IPS-NIHi11 (cell line): ENCODE measurements around the gene CD2.

Experiments used
- DNase-seq: peaks from one replicate; pipeline ENCODE4 v3.0.0; 2012; ENCODE audit warnings: mixed read lengths, low spot score

The CD2 gene

GRCh38 chr1:116760487-116760886 lies 6.3 kb downstream of the CD2 start:
- DNase-seq: no peak

DNA sequence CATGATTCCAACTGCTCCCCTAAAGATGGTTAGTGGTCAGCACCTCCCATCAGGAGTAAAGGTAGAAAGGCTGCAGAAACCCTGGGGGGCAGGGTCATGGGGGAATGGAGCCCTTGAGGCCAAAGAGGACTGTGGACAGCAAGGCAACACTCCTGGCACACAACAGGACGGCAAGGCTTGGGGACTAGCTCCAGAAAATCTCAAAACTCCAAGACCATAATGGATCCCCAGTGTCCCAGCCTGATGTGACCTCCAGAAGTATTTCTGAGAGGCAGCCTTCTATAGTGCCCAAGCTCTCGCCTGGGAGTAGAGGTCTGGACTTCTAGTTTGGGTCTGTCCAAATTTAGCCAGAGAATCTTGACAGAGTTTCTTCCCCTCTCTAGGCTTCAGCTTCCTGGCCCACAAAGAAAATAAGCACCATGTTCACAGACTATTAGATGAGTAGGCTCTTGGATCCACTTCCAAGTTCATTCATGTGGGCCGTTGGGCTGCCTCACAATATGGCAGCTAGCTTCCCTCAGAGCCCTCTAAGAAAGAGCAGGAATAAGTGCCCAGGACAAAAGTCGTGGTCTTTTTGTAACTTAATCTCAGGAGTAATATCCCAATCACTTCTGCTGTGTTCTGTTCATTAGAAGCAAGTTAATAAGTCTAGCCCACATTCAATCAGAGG lies 6.9 kb downstream of the CD2 start:
- DNase-seq: no peak

DNA sequence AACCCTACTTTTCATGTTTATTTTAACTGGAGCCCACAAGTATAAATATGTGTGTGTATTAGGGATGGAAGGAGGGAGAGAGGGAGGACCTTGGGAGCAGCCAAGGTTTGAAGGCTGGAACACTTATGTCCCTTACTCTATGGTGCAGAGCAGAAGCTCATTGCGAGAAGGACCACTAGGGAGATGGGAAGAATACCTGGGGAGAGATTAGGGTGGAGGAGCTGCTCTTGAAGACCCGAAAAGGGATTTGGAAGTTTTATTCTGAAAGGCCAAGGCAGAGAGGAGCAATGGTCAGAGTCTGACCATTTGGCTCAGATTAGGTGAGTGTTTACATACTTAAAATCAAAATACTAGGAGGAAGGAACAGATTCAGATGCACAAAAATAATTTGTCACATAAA lies 8.1 kb downstream of the CD2 start:
- DNase-seq: no peak

DNA sequence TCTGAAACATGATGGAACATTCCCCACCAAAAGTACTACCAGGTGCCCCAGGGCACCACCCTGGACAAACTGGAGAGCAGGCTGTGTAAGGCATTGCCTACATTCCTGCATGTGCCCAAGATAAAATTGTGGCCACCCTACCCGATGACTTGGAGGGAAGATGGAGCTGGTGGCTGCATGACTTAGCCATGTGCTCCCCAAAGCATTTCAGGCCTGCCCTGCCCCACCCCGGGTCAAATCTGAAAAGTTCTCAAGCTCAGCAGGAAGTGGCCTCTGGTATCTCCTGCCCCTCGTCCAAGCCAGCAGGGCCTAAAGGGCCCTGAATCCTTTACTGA lies 8.5 kb downstream of the CD2 start:
- no peak for DNase-seq

- no peak for DNase-seq
These were observed 9.0 kb downstream of the CD2 start for GRCh38 chr1:116763116-116763786.

DNA sequence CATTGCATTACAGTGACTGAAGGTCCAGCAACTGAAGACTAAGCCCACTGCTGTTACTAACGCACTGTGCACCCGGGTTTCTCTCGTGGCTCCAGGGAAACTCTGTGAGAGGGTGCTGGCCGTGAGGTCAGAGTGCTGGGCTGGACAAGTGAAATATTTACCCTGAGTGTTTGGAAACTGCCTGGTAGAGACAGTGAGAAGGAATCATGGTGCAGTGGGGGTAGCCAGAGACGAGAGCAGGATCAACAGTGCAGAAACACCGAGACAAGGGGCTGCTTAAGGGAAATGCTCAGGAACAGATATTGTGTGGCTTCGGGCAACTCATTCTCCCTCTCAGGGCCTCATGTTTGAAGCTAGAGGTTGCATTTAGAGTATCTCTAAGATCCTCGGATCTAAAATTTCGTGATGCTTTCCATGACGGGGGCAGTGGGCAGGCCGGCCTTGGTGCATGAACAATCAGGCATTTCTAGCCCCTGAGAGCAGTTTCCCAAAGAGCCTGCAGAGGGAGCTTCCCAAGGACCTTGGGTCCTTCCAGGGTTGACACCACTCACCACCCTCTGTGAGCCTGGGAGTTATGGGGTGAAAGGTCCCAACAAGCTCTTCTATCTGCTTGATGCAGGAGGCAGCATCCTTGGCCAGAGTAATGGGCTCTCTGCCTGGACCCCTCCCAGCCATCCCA lies 9.7 kb downstream of the CD2 start:
- peak; percentile 81 for DNase-seq

DNA sequence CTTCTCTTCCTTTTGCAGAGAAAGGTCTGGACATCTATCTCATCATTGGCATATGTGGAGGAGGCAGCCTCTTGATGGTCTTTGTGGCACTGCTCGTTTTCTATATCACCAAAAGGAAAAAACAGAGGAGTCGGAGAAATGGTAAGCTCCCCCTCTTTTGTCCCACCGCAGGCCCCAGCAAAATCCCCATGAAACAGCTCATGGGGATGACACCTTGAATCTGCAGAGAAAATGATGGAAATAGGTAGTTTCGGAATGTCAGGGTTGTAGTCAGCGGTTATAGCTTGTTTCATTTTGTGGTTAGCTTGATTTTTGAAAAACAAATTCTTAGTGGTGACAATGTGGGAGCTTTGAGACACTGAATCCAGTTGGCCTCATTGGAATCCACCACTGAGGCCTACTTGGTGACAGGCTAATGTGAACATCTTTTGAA lies 10.3 kb downstream of the CD2 start:
- DNase-seq: no peak

DNA sequence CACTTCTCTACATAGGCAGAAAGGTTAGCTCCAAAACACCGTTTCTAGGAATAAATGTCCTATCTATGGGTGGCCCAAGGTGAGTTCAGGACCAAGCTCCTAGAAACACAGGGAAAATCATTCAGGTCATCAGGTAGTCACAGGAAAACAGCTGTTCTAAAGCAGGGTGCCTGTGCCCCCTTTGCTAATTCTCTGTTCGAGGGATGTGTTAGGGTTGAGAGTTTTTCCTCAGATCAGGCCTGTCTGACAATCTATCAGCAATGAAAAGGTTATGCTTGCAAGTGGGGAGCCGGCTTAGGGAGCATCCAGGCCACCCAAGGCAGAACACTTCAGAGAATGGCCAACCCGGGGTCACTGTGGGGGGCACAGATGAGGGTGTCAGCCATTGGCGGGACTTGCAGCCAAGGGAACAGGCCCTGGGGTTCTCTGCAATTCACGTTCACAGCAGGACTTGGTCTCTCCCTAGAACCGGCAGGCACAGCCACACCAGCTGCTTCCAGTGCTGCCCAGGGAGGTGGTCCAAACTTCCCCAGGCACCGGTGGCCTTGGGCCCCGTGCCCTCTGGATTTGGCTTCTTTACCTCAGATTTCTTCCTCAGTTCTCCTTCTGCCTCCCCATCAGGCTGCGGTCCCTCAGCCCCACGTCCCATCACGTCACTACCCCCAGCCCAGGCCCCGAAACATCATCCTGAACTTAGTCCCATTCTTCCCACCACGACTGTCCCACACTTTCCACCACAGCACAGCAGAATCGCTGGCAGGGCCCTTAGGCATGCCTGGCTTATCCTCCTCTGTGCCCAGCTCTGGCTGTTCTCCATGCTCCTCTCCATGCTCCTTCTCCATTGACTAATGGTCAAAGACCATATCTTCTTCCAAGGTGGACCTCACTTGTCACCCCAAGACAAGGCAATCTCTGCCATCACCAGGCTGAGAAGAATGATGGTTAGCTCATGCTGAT lies 11.0 kb downstream of the CD2 start:
- no peak for DNase-seq

- DNase-seq: no peak
These were observed 11.7 kb downstream of the CD2 start for GRCh38 chr1:116765962-116766361.

GRCh38 chr1:116766616-116767469 lies 12.6 kb downstream of the CD2 start:
- no peak for DNase-seq

DNA sequence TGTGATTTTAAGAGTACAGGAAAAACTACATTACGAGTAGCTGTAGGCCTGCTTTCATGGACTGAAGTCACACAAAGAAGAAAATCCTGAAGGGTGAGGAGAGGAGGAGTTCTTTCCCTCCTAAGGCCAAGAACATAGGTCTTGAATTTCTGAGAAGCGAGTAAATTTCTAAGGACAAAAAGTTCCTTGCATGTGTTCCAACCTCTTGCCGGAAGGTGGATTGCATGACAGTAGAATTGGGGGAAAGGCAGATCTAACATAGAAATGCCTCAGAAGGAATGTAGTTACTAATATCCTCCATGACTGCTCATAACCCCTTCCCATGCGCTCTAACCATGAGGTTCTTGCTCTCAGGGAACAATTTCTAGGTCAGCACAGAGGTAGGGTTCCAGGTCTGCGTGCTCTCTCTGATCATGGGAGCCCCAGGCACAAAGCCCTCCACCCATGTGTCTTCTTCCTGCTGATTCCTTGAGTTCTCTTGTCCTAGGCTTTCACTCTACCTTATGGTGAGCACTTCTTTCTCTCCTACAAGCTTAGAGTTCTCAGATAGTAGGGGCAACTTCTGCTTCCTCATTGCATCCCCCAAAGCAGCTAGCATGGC lies 13.7 kb downstream of the CD2 start:
- DNase-seq: no peak

DNA sequence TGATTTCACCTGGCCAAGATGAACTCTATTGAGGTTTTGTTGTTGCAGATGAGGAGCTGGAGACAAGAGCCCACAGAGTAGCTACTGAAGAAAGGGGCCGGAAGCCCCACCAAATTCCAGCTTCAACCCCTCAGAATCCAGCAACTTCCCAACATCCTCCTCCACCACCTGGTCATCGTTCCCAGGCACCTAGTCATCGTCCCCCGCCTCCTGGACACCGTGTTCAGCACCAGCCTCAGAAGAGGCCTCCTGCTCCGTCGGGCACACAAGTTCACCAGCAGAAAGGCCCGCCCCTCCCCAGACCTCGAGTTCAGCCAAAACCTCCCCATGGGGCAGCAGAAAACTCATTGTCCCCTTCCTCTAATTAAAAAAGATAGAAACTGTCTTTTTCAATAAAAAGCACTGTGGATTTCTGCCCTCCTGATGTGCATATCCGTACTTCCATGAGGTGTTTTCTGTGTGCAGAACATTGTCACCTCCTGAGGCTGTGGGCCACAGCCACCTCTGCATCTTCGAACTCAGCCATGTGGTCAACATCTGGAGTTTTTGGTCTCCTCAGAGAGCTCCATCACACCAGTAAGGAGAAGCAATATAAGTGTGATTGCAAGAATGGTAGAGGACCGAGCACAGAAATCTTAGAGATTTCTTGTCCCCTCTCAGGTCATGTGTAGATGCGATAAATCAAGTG lies 14.3 kb downstream of the CD2 start:
- DNase-seq: no peak

DNA sequence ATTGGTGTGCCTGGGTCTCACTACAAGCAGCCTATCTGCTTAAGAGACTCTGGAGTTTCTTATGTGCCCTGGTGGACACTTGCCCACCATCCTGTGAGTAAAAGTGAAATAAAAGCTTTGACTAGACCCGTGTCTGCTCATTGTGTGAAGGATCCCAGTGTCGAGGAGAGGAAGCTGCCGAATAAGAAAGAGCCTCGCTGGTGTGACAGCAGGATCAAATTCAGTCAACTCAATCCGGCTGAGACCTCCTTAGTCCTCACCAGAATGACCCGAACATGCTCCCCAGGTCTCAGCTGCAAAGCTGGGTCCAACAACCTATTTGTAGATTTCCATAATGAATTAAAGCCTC lies 14.8 kb downstream of the CD2 start:
- no peak for DNase-seq

GRCh38 chr1:116769561-116769977 lies 15.3 kb downstream of the CD2 start:
- DNase-seq: no peak

DNA sequence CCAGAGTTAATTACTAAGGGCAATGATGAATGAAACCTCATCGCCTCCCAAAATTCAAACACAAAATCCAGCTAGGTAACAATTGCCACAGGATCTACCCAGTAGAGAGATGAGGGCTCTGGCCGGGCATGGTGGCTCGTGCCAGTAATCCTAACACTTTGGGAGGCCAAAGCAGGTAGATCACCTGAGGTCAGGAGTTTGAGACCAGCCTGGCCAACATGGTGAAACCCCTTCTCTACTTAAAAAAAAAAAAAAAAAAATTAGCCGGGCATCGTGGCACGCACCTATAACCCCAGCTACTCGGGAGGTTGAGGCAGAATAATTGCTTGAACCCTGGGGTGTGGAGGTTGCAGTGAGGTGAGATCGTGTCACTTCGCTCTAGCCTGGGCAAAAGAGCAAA lies 15.8 kb downstream of the CD2 start:
- no peak for DNase-seq

DNA sequence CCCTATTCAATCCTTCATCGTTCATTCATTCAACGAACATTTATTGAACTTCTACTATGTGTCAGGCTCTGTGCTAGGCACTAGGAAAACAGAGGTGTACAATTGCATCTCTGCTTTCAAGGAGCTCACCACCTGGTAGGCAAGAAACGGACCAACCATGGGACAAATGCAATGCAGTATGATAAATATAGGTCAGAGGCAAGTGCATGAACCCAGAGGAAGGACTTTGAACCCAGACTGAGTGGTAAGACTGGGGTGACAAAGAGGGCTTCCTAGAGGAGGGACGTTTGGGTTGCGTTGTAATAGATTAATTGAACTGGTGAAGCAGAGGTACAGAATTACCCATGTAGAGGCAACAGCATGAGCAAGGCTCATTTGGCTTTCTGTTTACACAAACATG lies 16.4 kb downstream of the CD2 start:
- DNase-seq: no peak

- DNase-seq: no peak
These were observed 17.9 kb downstream of the CD2 start for GRCh38 chr1:116771997-116772647.

DNA sequence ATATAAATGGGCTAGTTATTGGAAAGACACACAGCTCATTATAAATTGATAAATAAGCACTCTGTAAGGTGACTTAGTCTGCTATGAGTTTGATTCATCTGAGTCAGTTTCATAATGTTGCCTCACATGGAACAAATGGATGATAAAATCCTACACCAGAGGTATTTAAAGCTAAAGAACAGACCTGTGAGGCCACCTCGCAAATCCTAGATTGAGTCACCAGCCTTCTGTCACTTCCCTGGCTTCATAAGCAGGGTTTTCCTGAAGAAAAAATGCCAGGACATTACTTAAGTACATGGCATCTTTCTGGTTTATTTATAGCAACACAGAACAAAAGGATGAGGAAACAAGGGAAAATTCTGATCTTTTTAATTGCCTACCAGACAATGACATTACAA lies 18.4 kb downstream of the CD2 start:
- no peak for DNase-seq

- no peak for DNase-seq
These were observed 21.0 kb downstream of the CD2 start for GRCh38 chr1:116775116-116775752.
